Embryonic facial prominence (tissue), 1 donor: ENCODE measurements around the gene KLC4.
"Not testable (repeated sequence)": the region's sequence is repeated elsewhere in the genome, so short reads cannot be mapped to it uniquely, and the experiment has no call there.

Source experiments
- DNase-seq: peaks from one replicate; pipeline ENCODE4 v3.0.0-alpha.2; 2016; ENCODE audit errors: extremely low spot score

The KLC4 gene

GRCh38 chr6:43093436-43094289 is 34.2 kb downstream of the KLC4 start:
- peak; percentile 4 for DNase-seq

GRCh38 chr6:43095939-43096338 is 36.5 kb downstream of the KLC4 start:
- DNase-seq: peak; percentile 5

- DNase-seq: peak; percentile 6
Observed at GRCh38 chr6:43096451-43097097, 37.1 kb downstream of the KLC4 start.

GRCh38 chr6:43097098-43097489 is 37.7 kb downstream of the KLC4 start:
- peak; percentile 4 for DNase-seq

- DNase-seq: peak; percentile 4
Observed at GRCh38 chr6:43097502-43097901, 38.1 kb downstream of the KLC4 start.

GRCh38 chr6:43101497-43101896 is 42.1 kb downstream of the KLC4 start:
- peak; percentile 2 for DNase-seq

- peak; percentile 5 for DNase-seq
Observed at GRCh38 chr6:43103253-43103876, 43.9 kb downstream of the KLC4 start.

GRCh38 chr6:43105538-43106222 is 46.2 kb downstream of the KLC4 start:
- DNase-seq: no peak

- no peak for DNase-seq
Observed at GRCh38 chr6:43107344-43108062, 48.1 kb downstream of the KLC4 start.

- DNase-seq: no peak
Observed at GRCh38 chr6:43113431-43114260, 54.2 kb downstream of the KLC4 start.

GRCh38 chr6:43115365-43115764 is 55.9 kb downstream of the KLC4 start:
- DNase-seq: no peak

GRCh38 chr6:43117466-43117865 is 58.0 kb downstream of the KLC4 start:
- not testable (repeated sequence) for DNase-seq

- no peak for DNase-seq
Observed at GRCh38 chr6:43119482-43119881, 60.1 kb downstream of the KLC4 start.

GRCh38 chr6:43120101-43120763 is 60.8 kb downstream of the KLC4 start:
- no peak for DNase-seq

- no peak for DNase-seq
Observed at GRCh38 chr6:43120944-43121913, 61.8 kb downstream of the KLC4 start.

- DNase-seq: no peak
Observed at GRCh38 chr6:43122146-43122545, 62.7 kb downstream of the KLC4 start.

GRCh38 chr6:43123461-43124314 is 64.3 kb downstream of the KLC4 start:
- no peak for DNase-seq

GRCh38 chr6:43124481-43124880 is 65.0 kb downstream of the KLC4 start:
- DNase-seq: no peak
